T-helper 17 cell (primary cell): ENCODE measurements around the gene MED20. TPM values are rescaled to one million over a fixed set of nuclear protein-coding genes. Genes with fewer than 3 reads are reported as not detected.

Experiments
- ATAC-seq: fragments of 150-1000 bp; cut with Tn5 transposase; 2 replicates; pipeline ENCODE4 v1.10.0; 2021; ENCODE audit warnings: mild to moderate bottlenecking, moderate library complexity
- DNase-seq, 3 donors: peaks; one replicate each; pipeline versions ENCODE4 v3.0.0 to v3.0.0-alpha.2; 2020 to 2021
- H3K9me3 ChIP-seq: one replicate; pipeline ENCODE4 v1.7.0; 2013; ENCODE audit warnings: low read length, mild to moderate bottlenecking; ENCODE audit not compliant: control insufficient read depth, poor library complexity, severe bottlenecking
- H3K27ac Mint-ChIP-seq: one replicate; pipeline ENCODE4 v1.8.0; 2022; ENCODE audit warnings: mild to moderate bottlenecking, moderate library complexity, mixed read lengths
- H3K27me3 Mint-ChIP-seq: one replicate; pipeline ENCODE4 v1.8.0; 2022; ENCODE audit warnings: mixed read lengths
- H3K36me3 Mint-ChIP-seq: one replicate; pipeline ENCODE4 v1.8.0; 2022; ENCODE audit warnings: low read depth, mixed read lengths
- H3K4me1 Mint-ChIP-seq: one replicate; pipeline ENCODE4 v1.8.0; 2022; ENCODE audit warnings: mild to moderate bottlenecking, mixed read lengths
- H3K4me3 Mint-ChIP-seq: one replicate; pipeline ENCODE4 v1.8.0; 2022; ENCODE audit warnings: mild to moderate bottlenecking, moderate library complexity, mixed read lengths
- total RNA-seq, 4 donors: library from RNA in 2 of 4; stranded (reverse) in 2 of 4; gene quantifications; one replicate each; pipeline ENCODE4 v1.2.3 and lab custom pipeline; 2022 to 2026

MED20 gene
- total RNA-seq, 2 donors from 2014 or later, result 3.6 to 3.9 TPM

GRCh38 chr6:41937861-41938574, 17.1 kb upstream of the MED20 start:
- DNase-seq (peak in 2 of 3 donors; percentile 26 to 34), ATAC-seq (peak; percentile 50)
- H3K9me3 ChIP-seq, result no peaks in the 10 kb centered on the region
- peak overlapping the region; percentile 91 for H3K27ac Mint-ChIP-seq
- peaks cover 60% of the 10 kb centered on the region for H3K4me1 Mint-ChIP-seq
- H3K27me3 Mint-ChIP-seq, result no peaks in the 10 kb centered on the region
- H3K4me3 Mint-ChIP-seq, result peak overlapping the region; percentile 97
- peaks cover 4% of the 10 kb centered on the region for H3K36me3 Mint-ChIP-seq

GRCh38 chr6:41937472-41937860, 16.5 kb upstream of the MED20 start:
- DNase-seq, result no peak
- H3K4me3 Mint-ChIP-seq, result peak overlapping the region; percentile 97

GRCh38 chr6:41936073-41936837, 15.3 kb upstream of the MED20 start:
- H3K36me3 Mint-ChIP-seq, result peaks cover 9% of the 10 kb centered on the region

More at GRCh38 chr6:41937472-41937860, 16.5 kb upstream of the MED20 start:
- ATAC-seq, result no peak
- no peaks in the 10 kb centered on the region for H3K9me3 ChIP-seq
- Mint-ChIP-seq H3K27ac (peak overlapping the region; percentile 91), H3K27me3 (no peaks in the 10 kb centered on the region), H3K36me3 (peaks cover 5% of the 10 kb centered on the region), H3K4me1 (peaks cover 61% of the 10 kb centered on the region)

DNA sequence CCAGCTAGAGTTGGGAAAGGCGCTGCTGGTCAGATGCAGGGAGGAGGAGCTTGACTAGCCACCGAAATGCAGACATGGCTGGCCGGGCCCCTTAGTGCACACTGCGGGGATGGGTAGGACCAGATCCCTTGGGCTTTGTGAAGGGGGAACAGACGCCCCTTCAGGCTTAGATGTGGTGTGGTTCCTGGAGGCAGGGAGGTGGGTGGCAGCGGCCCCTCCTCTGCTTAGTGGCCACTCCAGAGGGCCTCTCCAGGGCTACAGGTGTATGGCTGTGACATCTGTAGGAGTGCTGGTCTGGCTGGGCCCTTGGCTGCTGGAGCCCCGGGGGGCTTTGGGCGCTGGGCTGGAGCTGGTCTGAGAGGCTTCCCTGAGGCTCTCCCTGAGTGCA, 14.7 kb upstream of the MED20 start:
- H3K27ac Mint-ChIP-seq, result peak overlapping the region; percentile 82
- H3K9me3 ChIP-seq, result no peaks in the 10 kb centered on the region
- no peak for ATAC-seq
- H3K27me3 Mint-ChIP-seq, result no peaks in the 10 kb centered on the region
- H3K36me3 Mint-ChIP-seq, result peaks cover 9% of the 10 kb centered on the region
- DNase-seq, result no peak
- peak overlapping the region; percentile 95 for H3K4me3 Mint-ChIP-seq
- peaks cover 62% of the 10 kb centered on the region for H3K4me1 Mint-ChIP-seq

More at GRCh38 chr6:41936073-41936837, 15.3 kb upstream of the MED20 start:
- peak; percentile 23 to 45 (median 31) for DNase-seq
- ATAC-seq, result peak; percentile 71
- Mint-ChIP-seq H3K27me3 (no peaks in the 10 kb centered on the region), H3K4me1 (peaks cover 62% of the 10 kb centered on the region), H3K27ac (peak overlapping the region; percentile 82), H3K4me3 (peak overlapping the region; percentile 95)
- H3K9me3 ChIP-seq, result no peaks in the 10 kb centered on the region

DNA sequence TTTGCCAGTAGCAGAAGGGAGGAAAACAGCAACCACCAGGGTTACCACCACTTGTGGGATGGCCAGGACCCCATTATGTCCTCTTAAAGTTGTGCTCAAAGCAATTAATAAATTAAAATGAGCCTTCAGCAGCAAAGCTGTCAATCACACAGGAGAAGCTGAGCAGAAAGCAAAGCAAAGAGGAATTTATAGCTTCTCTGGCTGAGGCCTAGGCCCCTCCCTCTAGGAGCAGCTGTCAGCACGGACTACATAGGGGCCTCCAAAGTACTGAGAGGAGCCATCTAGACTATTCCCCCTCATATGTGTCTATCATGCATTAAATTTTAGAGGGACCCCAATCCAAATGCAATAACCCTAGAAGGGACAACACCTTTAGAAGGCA, 14.2 kb upstream of the MED20 start:
- H3K27ac Mint-ChIP-seq, result peak overlapping the region; percentile 82
- no peaks in the 10 kb centered on the region for H3K27me3 Mint-ChIP-seq
- no peak for DNase-seq
- no peaks in the 10 kb centered on the region for H3K9me3 ChIP-seq
- peak overlapping the region; percentile 95 for H3K4me3 Mint-ChIP-seq
- peaks cover 9% of the 10 kb centered on the region for H3K36me3 Mint-ChIP-seq
- peaks cover 58% of the 10 kb centered on the region for H3K4me1 Mint-ChIP-seq
- no peak for ATAC-seq

- no peaks in the 10 kb centered on the region for H3K9me3 ChIP-seq
- H3K27me3 Mint-ChIP-seq, result no peaks in the 10 kb centered on the region
- H3K4me3 Mint-ChIP-seq, result peak overlapping the region; percentile 95
- H3K4me1 Mint-ChIP-seq, result peaks cover 52% of the 10 kb centered on the region
- H3K27ac Mint-ChIP-seq, result peak overlapping the region; percentile 82
- ATAC-seq (no peak), DNase-seq (no peak)
- peaks cover 9% of the 10 kb centered on the region for H3K36me3 Mint-ChIP-seq
These were observed 13.6 kb upstream of the MED20 start for GRCh38 chr6:41934278-41935192.

DNA sequence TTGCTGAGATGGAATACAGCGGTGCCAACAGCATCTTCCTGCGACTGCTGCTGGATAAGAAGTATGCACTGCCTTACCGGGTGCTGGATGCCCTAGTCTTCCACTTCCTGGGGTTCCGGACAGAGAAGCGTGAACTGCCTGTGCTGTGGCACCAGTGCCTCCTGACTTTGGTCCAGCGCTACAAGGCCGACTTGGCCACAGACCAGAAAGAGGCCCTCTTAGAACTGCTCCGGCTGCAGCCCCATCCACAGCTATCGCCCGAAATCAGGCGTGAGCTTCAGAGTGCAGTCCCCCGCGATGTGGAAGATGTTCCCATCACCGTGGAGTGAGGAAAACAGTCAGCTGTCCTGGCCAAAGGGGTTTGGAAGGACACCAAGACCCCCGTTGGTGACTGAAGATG, 11.4 kb upstream of the MED20 start:
- ATAC-seq (no peak), DNase-seq (no peak)
- Mint-ChIP-seq H3K36me3 (peaks cover 9% of the 10 kb centered on the region), H3K4me1 (peaks cover 38% of the 10 kb centered on the region), H3K27ac (peak overlapping the region; percentile 82), H3K4me3 (peak overlapping the region; percentile 31), H3K27me3 (no peaks in the 10 kb centered on the region)
- H3K9me3 ChIP-seq, result no peaks in the 10 kb centered on the region

DNA sequence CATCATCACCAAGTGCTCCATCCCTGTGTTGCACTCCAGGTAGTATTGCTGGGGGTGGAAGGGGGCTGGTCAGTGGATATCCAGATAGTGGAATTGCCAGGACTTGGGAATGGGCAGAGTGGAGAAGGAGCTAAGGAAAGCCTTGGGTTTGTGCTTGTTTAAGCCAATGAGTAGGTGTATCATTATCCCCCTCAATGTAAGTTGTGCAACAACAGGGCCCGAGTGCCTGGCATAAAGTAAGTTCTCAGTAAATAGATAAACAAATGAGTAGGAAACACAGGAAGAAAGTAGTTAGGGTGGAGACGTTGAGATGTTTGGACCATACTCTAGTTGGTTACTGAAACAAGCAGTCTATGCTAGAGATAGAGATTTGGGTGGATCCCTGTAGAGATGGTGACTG, 10.9 kb upstream of the MED20 start:
- DNase-seq (no peak), ATAC-seq (no peak)
- Mint-ChIP-seq H3K27ac (peak overlapping the region; percentile 82), H3K36me3 (peaks cover 9% of the 10 kb centered on the region), H3K4me3 (peak overlapping the region; percentile 55), H3K4me1 (peaks cover 34% of the 10 kb centered on the region), H3K27me3 (no peaks in the 10 kb centered on the region)
- H3K9me3 ChIP-seq, result no peaks in the 10 kb centered on the region

GRCh38 chr6:41929924-41930323, 9.0 kb upstream of the MED20 start:
- no peaks in the 10 kb centered on the region for H3K9me3 ChIP-seq
- Mint-ChIP-seq H3K27ac (no peak overlapping the region), H3K36me3 (peaks cover 8% of the 10 kb centered on the region), H3K4me1 (peaks cover 25% of the 10 kb centered on the region), H3K4me3 (no peak overlapping the region), H3K27me3 (no peaks in the 10 kb centered on the region)
- ATAC-seq (no peak), DNase-seq (no peak)

- no peaks in the 10 kb centered on the region for H3K9me3 ChIP-seq
- H3K4me1 Mint-ChIP-seq, result peaks cover 34% of the 10 kb centered on the region
- peaks cover 8% of the 10 kb centered on the region for H3K36me3 Mint-ChIP-seq
- no peaks in the 10 kb centered on the region for H3K27me3 Mint-ChIP-seq
- H3K27ac Mint-ChIP-seq, result peak overlapping the region; percentile 21
- no peak overlapping the region for H3K4me3 Mint-ChIP-seq
- no peak for DNase-seq
- ATAC-seq, result no peak
These were observed 6.3 kb upstream of the MED20 start for GRCh38 chr6:41927253-41927652.

GRCh38 chr6:41922154-41922553, 1.2 kb upstream of the MED20 start:
- Mint-ChIP-seq H3K4me3 (peak overlapping the region; percentile 99), H3K36me3 (peaks cover 9% of the 10 kb centered on the region), H3K4me1 (peaks cover 47% of the 10 kb centered on the region), H3K27me3 (no peaks in the 10 kb centered on the region), H3K27ac (peak overlapping the region; percentile 99)
- H3K9me3 ChIP-seq, result no peaks in the 10 kb centered on the region
- ATAC-seq, result no peak
- DNase-seq, result no peak

DNA sequence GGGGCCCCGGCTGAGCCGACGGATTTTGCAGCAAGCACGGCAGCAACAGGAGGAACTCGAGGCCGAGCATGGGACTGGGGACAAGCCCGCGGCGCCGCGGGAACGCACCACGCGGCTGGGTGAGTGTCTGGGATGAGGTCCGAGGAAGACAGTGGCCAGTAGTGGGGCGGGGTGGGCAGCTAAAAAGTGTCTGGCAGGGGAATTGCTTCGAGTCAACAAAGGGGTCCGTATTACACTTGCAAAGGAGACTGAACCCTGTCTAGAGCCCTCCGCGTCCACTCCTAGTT, 716 bp upstream of the MED20 start:
- peak in 1 of 3 donors; percentile 15 for DNase-seq
- H3K36me3 Mint-ChIP-seq, result peaks cover 9% of the 10 kb centered on the region
- peak overlapping the region; percentile 99 for H3K4me3 Mint-ChIP-seq
- no peaks in the 10 kb centered on the region for H3K9me3 ChIP-seq
- peaks cover 47% of the 10 kb centered on the region for H3K4me1 Mint-ChIP-seq
- ATAC-seq, result peak; percentile 18
- peak overlapping the region; percentile 99 for H3K27ac Mint-ChIP-seq
- no peaks in the 10 kb centered on the region for H3K27me3 Mint-ChIP-seq

DNA sequence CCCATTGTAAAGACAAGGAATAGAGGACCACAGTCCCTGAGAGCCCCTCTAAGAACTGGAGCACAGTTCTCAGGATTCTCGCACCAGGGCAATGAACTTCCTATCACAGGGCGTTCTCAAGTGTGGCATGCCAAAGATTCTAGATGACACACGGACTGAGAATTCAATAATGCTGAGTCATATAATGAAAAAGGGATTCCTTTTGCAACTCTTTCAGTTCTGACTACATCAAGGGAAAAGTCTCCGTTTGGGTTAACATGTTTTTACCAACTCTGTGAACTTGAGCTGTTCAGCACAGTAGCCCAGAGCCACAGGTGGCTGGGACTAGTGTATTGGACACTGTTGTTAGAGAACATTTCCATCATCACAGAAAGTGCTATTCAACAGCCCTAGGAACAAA, 3.4 kb downstream of the MED20 start:
- ATAC-seq, result no peak
- H3K4me3 Mint-ChIP-seq, result no peak overlapping the region
- peaks cover 26% of the 10 kb centered on the region for H3K4me1 Mint-ChIP-seq
- no peak for DNase-seq
- no peak overlapping the region for H3K27ac Mint-ChIP-seq
- H3K27me3 Mint-ChIP-seq, result no peaks in the 10 kb centered on the region
- peaks cover 6% of the 10 kb centered on the region for H3K36me3 Mint-ChIP-seq
- no peaks in the 10 kb centered on the region for H3K9me3 ChIP-seq
